Measurements from ENCODE around the gene CNTN5.

Gene CNTN5

GRCh38 chr11:99695106-99695505, 674.4 kb downstream of the CNTN5 start:
- Histone ChIP-seq H3K4me3 (ENCODE audit: low read depth, low read length) (no peak overlapping the region), H3K9me3 (no peaks in the 10 kb centered on the region)
- TF ChIP-seq, protein P1, sequence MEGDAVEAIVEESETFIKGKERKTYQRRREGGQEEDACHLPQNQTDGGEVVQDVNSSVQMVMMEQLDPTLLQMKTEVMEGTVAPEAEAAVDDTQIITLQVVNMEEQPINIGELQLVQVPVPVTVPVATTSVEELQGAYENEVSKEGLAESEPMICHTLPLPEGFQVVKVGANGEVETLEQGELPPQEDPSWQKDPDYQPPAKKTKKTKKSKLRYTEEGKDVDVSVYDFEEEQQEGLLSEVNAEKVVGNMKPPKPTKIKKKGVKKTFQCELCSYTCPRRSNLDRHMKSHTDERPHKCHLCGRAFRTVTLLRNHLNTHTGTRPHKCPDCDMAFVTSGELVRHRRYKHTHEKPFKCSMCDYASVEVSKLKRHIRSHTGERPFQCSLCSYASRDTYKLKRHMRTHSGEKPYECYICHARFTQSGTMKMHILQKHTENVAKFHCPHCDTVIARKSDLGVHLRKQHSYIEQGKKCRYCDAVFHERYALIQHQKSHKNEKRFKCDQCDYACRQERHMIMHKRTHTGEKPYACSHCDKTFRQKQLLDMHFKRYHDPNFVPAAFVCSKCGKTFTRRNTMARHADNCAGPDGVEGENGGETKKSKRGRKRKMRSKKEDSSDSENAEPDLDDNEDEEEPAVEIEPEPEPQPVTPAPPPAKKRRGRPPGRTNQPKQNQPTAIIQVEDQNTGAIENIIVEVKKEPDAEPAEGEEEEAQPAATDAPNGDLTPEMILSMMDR (IDR thresholded peaks at IDR 0.05; ENCODE audit: low read depth, low read length), result no peak

DNA sequence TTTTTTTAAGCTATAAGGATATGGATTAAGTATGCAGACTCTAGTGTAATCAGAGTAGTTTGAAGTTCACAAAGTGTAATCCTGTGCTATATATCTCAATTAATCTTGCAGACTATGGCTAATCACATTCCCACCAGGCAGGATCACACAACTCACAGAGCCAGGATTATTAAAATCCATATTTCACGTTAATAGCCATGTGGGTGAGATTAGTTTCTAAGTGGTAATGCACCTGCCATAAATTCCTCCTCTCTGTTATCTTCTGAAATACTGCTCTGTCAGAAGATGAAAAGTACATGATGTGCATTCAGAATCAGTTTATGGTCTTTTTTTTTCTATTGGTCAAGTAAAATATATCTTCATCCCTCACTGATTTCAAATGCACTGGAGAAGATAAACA, 686.1 kb downstream of the CNTN5 start:
- Histone ChIP-seq H3K27me3 (no peaks in the 10 kb centered on the region), H3K4me1 (no peaks in the 10 kb centered on the region), H3K36me3 (no peaks in the 10 kb centered on the region), H3K4me3 (ENCODE audit: low read depth, low read length) (no peak overlapping the region), H3K9me3 (no peaks in the 10 kb centered on the region)
- TF ChIP-seq, protein P1 (IDR thresholded peaks at IDR 0.05; ENCODE audit: low read depth, low read length), result no peak
- no peak for DNase-seq

More at GRCh38 chr11:99695106-99695505, 674.4 kb downstream of the CNTN5 start:
- no peak for DNase-seq
- no peaks in the 10 kb centered on the region for H3K36me3 ChIP-seq
- H3K27me3 ChIP-seq, result no peaks in the 10 kb centered on the region
- no peaks in the 10 kb centered on the region for H3K4me1 ChIP-seq

GRCh38 chr11:99708928-99709672, 688.4 kb downstream of the CNTN5 start:
- no peaks in the 10 kb centered on the region for H3K4me1 ChIP-seq
- H3K4me3 ChIP-seq (ENCODE audit: low read depth, low read length), result no peak overlapping the region
- H3K27me3 ChIP-seq, result no peaks in the 10 kb centered on the region
- no peak for DNase-seq
- no peaks in the 10 kb centered on the region for H3K36me3 ChIP-seq
- no peaks in the 10 kb centered on the region for H3K9me3 ChIP-seq
- TF ChIP-seq, protein P1 (IDR thresholded peaks at IDR 0.05; ENCODE audit: low read depth, low read length), result no peak

- Histone ChIP-seq H3K27me3 (no peaks in the 10 kb centered on the region), H3K36me3 (no peaks in the 10 kb centered on the region), H3K4me3 (ENCODE audit: low read depth, low read length) (no peak overlapping the region), H3K9me3 (no peaks in the 10 kb centered on the region), H3K4me1 (no peaks in the 10 kb centered on the region)
- DNase-seq, result no peak
- TF ChIP-seq, protein P1 (IDR thresholded peaks at IDR 0.05; ENCODE audit: low read depth, low read length), result no peak
Observed at GRCh38 chr11:99716302-99716701, 695.6 kb downstream of the CNTN5 start.

GRCh38 chr11:99718291-99718690, 697.5 kb downstream of the CNTN5 start:
- H3K9me3 ChIP-seq, result no peaks in the 10 kb centered on the region
- no peaks in the 10 kb centered on the region for H3K27me3 ChIP-seq
- H3K4me3 ChIP-seq (ENCODE audit: low read depth, low read length), result no peak overlapping the region
- TF ChIP-seq, protein P1 (IDR thresholded peaks at IDR 0.05; ENCODE audit: low read depth, low read length), result no peak
- no peak for DNase-seq
- no peaks in the 10 kb centered on the region for H3K36me3 ChIP-seq
- no peaks in the 10 kb centered on the region for H3K4me1 ChIP-seq

DNA sequence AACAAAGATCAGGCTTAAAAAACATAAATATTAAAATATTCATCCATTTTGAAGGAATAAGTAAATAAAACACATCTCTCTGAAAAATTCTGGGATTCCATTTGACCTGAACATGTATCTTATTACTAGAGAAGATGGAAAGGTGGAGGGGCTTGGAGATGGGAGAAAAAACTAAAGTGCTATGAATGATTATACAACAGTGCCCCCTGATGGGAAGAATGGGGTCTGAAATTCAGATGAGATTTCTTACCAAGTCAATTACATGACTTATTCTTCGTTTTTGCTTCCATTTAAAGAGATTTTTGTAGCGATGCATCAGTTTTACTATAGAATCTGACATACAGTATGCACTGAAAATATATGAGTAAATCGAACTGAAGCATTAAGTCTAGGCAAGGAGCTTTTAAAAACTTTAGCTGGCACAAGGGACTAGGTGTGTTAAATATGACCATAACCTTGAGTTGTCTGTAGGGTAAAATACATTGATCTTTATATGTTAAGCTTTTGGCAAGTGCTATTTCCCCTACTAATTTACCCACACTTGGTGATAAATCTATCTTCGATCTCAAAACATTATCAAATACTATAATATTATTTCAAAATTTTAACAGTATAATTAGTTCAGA, 718.8 kb downstream of the CNTN5 start:
- TF ChIP-seq, protein P1 (IDR thresholded peaks at IDR 0.05; ENCODE audit: low read depth, low read length), result peak; percentile 72
- no peaks in the 10 kb centered on the region for H3K27me3 ChIP-seq
- DNase-seq, result peak; percentile 32
- no peaks in the 10 kb centered on the region for H3K4me1 ChIP-seq
- no peaks in the 10 kb centered on the region for H3K36me3 ChIP-seq
- H3K9me3 ChIP-seq, result no peaks in the 10 kb centered on the region
- H3K4me3 ChIP-seq (ENCODE audit: low read depth, low read length), result no peak overlapping the region

All from BE2C (cell line).